ENCODE results near the gene IFT122.

DNA sequence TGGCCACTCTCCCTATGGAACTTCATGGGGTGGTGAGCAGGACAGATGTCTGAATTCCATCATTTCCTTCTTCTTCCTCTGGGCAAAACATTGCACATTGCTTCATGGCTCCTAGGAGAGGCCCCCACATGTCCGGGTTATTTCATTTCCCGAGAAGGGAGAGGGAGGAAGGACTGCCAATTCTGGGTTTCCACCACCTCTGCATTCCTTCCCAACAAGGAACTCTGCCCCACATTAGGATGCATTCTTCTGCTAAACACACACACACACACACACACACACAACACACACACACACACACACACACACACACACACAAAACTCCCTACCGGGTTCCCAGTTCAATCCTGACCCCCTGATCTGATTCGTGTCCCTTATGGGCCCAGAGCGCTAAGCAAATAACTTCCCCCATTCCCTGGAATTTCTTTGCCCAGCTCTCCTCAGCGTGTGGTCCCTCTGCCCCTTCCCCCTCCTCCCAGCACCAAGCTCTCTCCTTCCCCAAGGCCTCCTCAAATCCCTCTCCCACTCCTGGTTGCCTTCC is 90.3 kb downstream of the IFT122 start:
- TF ChIP-seq EP300 (IDR thresholded peaks at IDR 0.05) (no peak), POLR2A (IDR thresholded peaks at IDR 0.05) (no peak)
- TF ChIP-seq, protein P1, sequence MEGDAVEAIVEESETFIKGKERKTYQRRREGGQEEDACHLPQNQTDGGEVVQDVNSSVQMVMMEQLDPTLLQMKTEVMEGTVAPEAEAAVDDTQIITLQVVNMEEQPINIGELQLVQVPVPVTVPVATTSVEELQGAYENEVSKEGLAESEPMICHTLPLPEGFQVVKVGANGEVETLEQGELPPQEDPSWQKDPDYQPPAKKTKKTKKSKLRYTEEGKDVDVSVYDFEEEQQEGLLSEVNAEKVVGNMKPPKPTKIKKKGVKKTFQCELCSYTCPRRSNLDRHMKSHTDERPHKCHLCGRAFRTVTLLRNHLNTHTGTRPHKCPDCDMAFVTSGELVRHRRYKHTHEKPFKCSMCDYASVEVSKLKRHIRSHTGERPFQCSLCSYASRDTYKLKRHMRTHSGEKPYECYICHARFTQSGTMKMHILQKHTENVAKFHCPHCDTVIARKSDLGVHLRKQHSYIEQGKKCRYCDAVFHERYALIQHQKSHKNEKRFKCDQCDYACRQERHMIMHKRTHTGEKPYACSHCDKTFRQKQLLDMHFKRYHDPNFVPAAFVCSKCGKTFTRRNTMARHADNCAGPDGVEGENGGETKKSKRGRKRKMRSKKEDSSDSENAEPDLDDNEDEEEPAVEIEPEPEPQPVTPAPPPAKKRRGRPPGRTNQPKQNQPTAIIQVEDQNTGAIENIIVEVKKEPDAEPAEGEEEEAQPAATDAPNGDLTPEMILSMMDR (IDR thresholded peaks at IDR 0.05) = no peak
